Gastroesophageal sphincter (tissue), 4 donors: ENCODE measurements around the gene TMEM184A. TPM values are rescaled to one million over a fixed set of nuclear protein-coding genes. Genes with fewer than 3 reads are reported as not detected.

Experiments
- ATAC-seq: fragments of 150-250 bp; one replicate; pipeline ENCODE4 v1.9.1; 2016; ENCODE audit warnings: mild to moderate bottlenecking, moderate library complexity
- H3K27ac ChIP-seq, 4 donors: fragments of 200-600 bp; sonication (generic) in 3 of 4; 1 replicate in 3 of 4; 2 replicates in 1 of 4; pipeline ENCODE4 v1.5.1; 2016 to 2019
- H3K27me3 ChIP-seq: fragments of 200-600 bp; sonication (generic); one replicate; pipeline ENCODE4 v1.5.1; 2019
- H3K36me3 ChIP-seq, 2 donors: fragments of 200-600 bp; sonication (generic); one replicate each; pipeline ENCODE4 v1.5.1; 2019; ENCODE audit warnings: control low read depth in 1 of 2
- H3K4me1 ChIP-seq, 3 donors: fragments of 200-600 bp; sonication (generic); 1 replicate in 2 of 3; 2 replicates in 1 of 3; pipeline ENCODE4 v1.5.1; 2016 to 2019; ENCODE audit warnings: control low read depth in 2 of 3
- H3K4me3 ChIP-seq, 2 donors: fragments of 200-600 bp; sonication (generic); one replicate each; pipeline ENCODE4 v1.5.1; 2019; ENCODE audit warnings: mild to moderate bottlenecking in 1 of 2, moderate library complexity in 1 of 2
- H3K9me3 ChIP-seq, 3 donors: fragments of 200-600 bp; sonication (generic); one replicate each; pipeline ENCODE4 v1.5.1; 2017 to 2019; ENCODE audit warnings: control low read depth in 2 of 3
- EP300 ChIP-seq: sonication (generic); formaldehyde crosslinking; IDR thresholded peaks from one replicate; pipeline ENCODE4 v1.6.1; 2017; ENCODE audit warnings: antibody characterized with exemption, mild to moderate bottlenecking
- POLR2A ChIP-seq, 2 donors: fragments of 450-650 bp; IDR thresholded peaks; one replicate each; pipeline ENCODE4 v1.6.1; 2017; ENCODE audit warnings: antibody characterized with exemption in 2 of 2, mild to moderate bottlenecking in 2 of 2, moderate library complexity in 1 of 2
- POLR2AphosphoS5 ChIP-seq: sonication (generic); formaldehyde crosslinking; IDR thresholded peaks from one replicate; pipeline ENCODE4 v1.6.1; 2017; ENCODE audit warnings: antibody characterized with exemption
- WGBS, 2 donors: methylation state at CpG; one replicate each; pipeline ENCODE4 v1.1.5; 2018; ENCODE audit warnings: low coverage in 1 of 2; 5-methylcytosine and 5-hydroxymethylcytosine counted together
- total RNA-seq, 4 donors: library from RNA; depleted of rRNA; stranded (reverse); fragments of >200 nt; gene quantifications; one replicate each; pipeline ENCODE4 v1.1.0, GENCODE V29; 2016
- TF ChIP-seq, protein P1 (sequence below), 4 experiments: fragments of 200-600 bp in 2 of 4; fragments of 450-650 bp in 2 of 4; sonication (generic) in 1 of 4; IDR thresholded peaks; one replicate each; pipeline ENCODE4 v1.5.1; 2017 to 2019; ENCODE audit warnings: antibody characterized with exemption in 4 of 4, mild to moderate bottlenecking in 2 of 4, moderate library complexity in 2 of 4

The TMEM184A gene
- total RNA-seq, 4 donors from 2014 or later, result 0.15 to 1.5 (median 0.31) TPM; not detected in 1

DNA sequence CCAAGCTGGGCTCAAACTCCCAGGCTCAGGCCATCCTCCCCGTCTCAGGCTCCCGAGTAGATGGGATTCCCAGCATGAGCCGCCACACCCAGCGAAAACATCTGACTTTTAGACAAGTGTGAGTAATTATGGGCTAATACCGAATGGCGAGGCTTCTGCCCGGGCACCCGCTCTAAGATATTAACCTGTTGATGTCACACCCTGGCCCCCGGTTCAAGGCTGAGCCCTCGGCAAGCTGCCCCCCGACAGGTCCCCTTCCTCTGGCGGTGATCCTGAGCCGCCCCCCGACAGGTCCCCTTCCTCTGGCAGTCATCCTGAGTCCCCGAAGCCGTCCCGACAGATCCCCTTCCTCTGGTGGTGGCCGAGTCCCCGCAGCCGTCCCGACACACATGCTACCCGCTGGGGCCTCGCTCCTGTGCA is 8.6 kb upstream of the TMEM184A start:
- Histone ChIP-seq H3K4me1 (peaks cover 0 to 19% (median 9%) of the 10 kb centered on the region in 3 donors), H3K27me3 (peaks cover 19% of the 10 kb centered on the region), H3K4me3 (no peak overlapping the region), H3K9me3 (no peaks in the 10 kb centered on the region), H3K27ac (no peak overlapping the region), H3K36me3 (peaks cover 0 to 35% of the 10 kb centered on the region in 2 donors)
- 40 to 67% methylated on average over 1 to 4 of the region's 23 CpGs for WGBS, 2 donors
- no peak for ATAC-seq
- no peak for TF ChIP-seq POLR2A (IDR thresholded peaks at IDR 0.05)
- TF ChIP-seq EP300, result no peak
- TF ChIP-seq POLR2AphosphoS5, result no peak
- TF ChIP-seq, protein P1, sequence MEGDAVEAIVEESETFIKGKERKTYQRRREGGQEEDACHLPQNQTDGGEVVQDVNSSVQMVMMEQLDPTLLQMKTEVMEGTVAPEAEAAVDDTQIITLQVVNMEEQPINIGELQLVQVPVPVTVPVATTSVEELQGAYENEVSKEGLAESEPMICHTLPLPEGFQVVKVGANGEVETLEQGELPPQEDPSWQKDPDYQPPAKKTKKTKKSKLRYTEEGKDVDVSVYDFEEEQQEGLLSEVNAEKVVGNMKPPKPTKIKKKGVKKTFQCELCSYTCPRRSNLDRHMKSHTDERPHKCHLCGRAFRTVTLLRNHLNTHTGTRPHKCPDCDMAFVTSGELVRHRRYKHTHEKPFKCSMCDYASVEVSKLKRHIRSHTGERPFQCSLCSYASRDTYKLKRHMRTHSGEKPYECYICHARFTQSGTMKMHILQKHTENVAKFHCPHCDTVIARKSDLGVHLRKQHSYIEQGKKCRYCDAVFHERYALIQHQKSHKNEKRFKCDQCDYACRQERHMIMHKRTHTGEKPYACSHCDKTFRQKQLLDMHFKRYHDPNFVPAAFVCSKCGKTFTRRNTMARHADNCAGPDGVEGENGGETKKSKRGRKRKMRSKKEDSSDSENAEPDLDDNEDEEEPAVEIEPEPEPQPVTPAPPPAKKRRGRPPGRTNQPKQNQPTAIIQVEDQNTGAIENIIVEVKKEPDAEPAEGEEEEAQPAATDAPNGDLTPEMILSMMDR (IDR thresholded peaks at IDR 0.05), result no peak

DNA sequence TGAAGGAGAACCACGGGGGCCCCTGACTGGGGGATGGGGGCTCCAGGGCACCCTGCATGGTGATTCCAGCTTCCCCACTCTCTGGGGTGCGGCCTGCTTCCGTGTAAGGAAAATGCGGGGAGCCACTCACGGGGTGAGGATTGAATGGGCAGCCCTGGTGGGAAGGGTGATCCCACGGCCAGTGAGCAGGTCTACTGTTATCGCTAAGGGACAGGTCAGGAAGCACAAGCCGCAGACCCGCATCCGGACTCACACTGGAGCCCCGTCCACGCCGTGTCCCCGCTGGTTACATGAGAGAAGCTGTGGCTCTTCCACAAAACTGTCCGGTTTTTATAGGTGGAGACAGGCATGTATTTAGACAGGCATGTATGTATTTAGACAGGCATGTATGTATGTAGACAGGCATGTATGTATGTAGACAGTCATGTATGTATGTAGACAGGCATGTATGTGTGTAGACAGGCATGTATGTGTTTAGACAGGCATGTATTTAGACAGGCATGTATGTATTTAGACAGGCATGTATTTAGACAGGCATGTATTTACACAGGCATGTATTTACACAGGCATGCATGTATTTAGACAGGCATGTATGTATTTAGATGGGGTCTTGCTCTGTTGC is 8.1 kb upstream of the TMEM184A start:
- WGBS, 2 donors, result 86% methylated on average over 4 to 6 of the region's 15 CpGs
- TF ChIP-seq, protein P1 (IDR thresholded peaks at IDR 0.05), result no peak
- TF ChIP-seq POLR2A (IDR thresholded peaks at IDR 0.05) (no peak), EP300 (no peak), POLR2AphosphoS5 (no peak)
- no peak overlapping the region for H3K27ac ChIP-seq

DNA sequence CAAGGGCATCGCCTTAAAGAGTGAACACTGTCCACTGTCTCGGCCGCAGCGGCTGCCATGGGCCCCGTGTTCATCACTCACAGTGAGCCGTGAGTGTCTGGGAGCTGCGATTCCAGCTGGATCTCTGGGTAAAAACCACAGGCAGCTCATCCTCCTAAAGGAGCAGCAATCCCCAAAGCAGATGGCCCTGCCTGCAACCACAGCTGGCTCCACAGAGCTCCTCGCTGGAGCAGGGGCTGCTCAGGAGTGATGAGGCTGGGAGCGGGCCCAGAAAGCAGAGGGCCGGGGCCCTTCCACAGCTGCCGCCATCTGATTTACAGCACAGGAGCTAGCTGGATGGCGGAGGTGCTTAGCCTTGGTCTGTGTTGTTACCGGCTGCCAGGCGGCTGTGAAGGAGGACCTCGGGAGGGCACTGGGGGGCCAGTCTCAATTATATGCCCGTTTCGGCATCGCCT is 6.6 kb upstream of the TMEM184A start:
- Histone ChIP-seq H3K4me3 (no peak overlapping the region), H3K27ac (no peak overlapping the region), H3K27me3 (peaks cover 36% of the 10 kb centered on the region), H3K36me3 (peaks cover 0 to 26% of the 10 kb centered on the region in 2 donors), H3K4me1 (no peaks in the 10 kb centered on the region), H3K9me3 (no peaks in the 10 kb centered on the region)
- WGBS, 2 donors, result 33% methylated on average over 3 of the region's 18 CpGs; no CpG with 5 or more reads in 1 of the 2 donors
- ATAC-seq, result no peak
- TF ChIP-seq POLR2A (IDR thresholded peaks at IDR 0.05) (no peak), EP300 (no peak)
- TF ChIP-seq, protein P1 (IDR thresholded peaks at IDR 0.05), result no peak

More for the DNA sequence above, 8.1 kb upstream of the TMEM184A start:
- Histone ChIP-seq H3K4me3 (no peak overlapping the region), H3K36me3 (peaks cover 0 to 35% of the 10 kb centered on the region in 2 donors), H3K9me3 (no peaks in the 10 kb centered on the region), H3K4me1 (peaks cover 0 to 14% (median 6%) of the 10 kb centered on the region in 3 donors), H3K27me3 (peaks cover 24% of the 10 kb centered on the region)
- ATAC-seq, result no peak

DNA sequence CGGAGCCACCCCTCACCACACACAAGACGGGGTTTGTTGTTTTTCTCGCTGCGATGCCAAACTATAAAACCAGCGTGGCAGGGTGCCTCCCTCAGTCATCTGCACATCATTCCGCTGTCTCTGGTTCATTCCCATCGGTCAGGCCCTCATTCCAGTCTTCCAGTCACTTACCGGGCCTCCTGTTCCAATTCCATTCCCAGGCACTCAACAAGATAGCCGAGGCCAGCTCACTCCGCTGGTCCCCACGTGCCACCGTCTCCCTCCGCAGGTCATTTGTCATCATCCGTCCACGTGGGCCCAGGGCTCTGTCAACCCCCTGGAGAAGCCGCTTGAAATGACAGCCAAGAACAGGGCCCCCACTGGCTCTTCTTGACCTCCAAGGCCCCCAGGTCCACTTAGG is 6.1 kb upstream of the TMEM184A start:
- peaks cover 36% of the 10 kb centered on the region for H3K27me3 ChIP-seq
- ATAC-seq, result no peak
- H3K36me3 ChIP-seq, result peaks cover 0 to 21% of the 10 kb centered on the region in 2 donors
- 30 to 55% methylated on average over 2 to 13 of the region's 16 CpGs for WGBS, 2 donors
- no peak overlapping the region for H3K4me3 ChIP-seq
- no peaks in the 10 kb centered on the region for H3K4me1 ChIP-seq
- TF ChIP-seq POLR2A (IDR thresholded peaks at IDR 0.05) (no peak), EP300 (no peak), POLR2AphosphoS5 (no peak)
- TF ChIP-seq, protein P1 (IDR thresholded peaks at IDR 0.05), result no peak
- H3K27ac ChIP-seq, result no peak overlapping the region
- no peaks in the 10 kb centered on the region for H3K9me3 ChIP-seq
